ENCODE measurements around the gene CRYL1. TPM values are rescaled to one million over a fixed set of nuclear protein-coding genes. Genes with fewer than 3 reads are reported as not detected.

Gene CRYL1
- total and polyA plus RNA-seq, 2 of the 8 experiments (the other 6 are each of a cell fraction or from before 2014, with no cell fraction given): 1.9 to 6.4 TPM

DNA sequence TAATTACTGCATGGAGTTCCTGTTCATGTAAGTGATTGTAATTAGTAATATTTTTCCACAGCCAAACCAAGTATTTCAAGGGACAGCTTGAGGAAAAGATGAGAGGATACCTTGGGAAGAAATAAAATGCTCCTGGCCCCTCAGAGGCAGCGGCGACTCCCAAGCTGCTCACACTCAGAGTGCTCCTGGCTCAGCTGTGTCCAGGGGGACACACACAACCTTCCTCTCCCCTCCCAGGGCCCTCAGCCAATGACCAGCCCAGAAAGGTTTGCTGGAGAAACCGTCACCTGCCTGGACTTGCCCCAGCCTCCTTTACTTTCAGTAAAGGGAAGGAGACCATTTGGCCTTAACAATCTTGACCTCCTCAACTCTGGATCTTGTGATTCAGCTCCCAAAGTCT lies 51.1 kb downstream of the CRYL1 start:
- no peak overlapping the region for H3K4me2 ChIP-seq (ENCODE audit: insufficient read depth in 1 of 2, low read depth in 2 of 2, low read length in 2 of 2)
- H4K8ac ChIP-seq (ENCODE audit: extremely low read depth, insufficient read depth, low read length): no peak overlapping the region
- no peaks in the 10 kb centered on the region for H3K79me1 ChIP-seq (ENCODE audit: low read depth, low read length)
- no peak overlapping the region for H2BK5ac ChIP-seq (ENCODE audit: low read depth, low read length)
- peaks cover 0 to 5% (median under 1%) of the 10 kb centered on the region in 4 experiments; a peak in 2 of 7 replicates for H3K4me1 ChIP-seq (replicated peaks in 1 of 4; ENCODE audit: control insufficient read depth in 3 of 4, insufficient read depth in 4 of 4, low read length in 3 of 4)
- H3K9ac ChIP-seq (replicated peaks in 1 of 4; ENCODE audit: extremely low read depth in 1 of 4, low read depth in 3 of 4, low read length in 3 of 4): no peak overlapping the region
- H3K14ac ChIP-seq (ENCODE audit: insufficient read length): no peak overlapping the region
- H4K91ac ChIP-seq (replicated peaks; ENCODE audit: insufficient read length, low read length): no peak overlapping the region
- DNase-seq (ENCODE audit: low read depth in 1 of 2, low spot score in 2 of 2) (no peak), FAIRE-seq (no peak)
- no peak overlapping the region for H3K4me3 ChIP-seq (ENCODE audit: extremely low read depth in 1 of 4, insufficient read depth in 2 of 4, low read depth in 3 of 4, low read length in 4 of 4)
- H3K56ac ChIP-seq (replicated peaks; ENCODE audit: insufficient read length, low read depth, low read length): no peak overlapping the region
- no peaks in the 10 kb centered on the region for H3K36me3 ChIP-seq (ENCODE audit: control insufficient read depth in 2 of 4, insufficient read depth in 4 of 4, low read length in 3 of 4)
- no peak overlapping the region for H2BK15ac ChIP-seq (ENCODE audit: low read length)
- 0 out of 2 replicates have a peak overlapping the region, but pooled peaks have one; percentile 39 for H2BK12ac ChIP-seq (ENCODE audit: low read depth, low read length)
- H2AFZ ChIP-seq (ENCODE audit: low read length): no peak overlapping the region
- H3K23me2 ChIP-seq (ENCODE audit: low read depth, low read length): no peaks in the 10 kb centered on the region
- CTCF ChIA-PET (ENCODE audit: partially characterized antibody): interaction anchor here (0.9 to 1.0 kb wide), 2 partner anchors 87 to 277 kb away, joined by 3 read pairs; no protein-coding TSS in a partner anchor
- WGBS, 2 experiments (ENCODE audit: extremely low coverage in 1 of 2, insufficient coverage in 1 of 2, insufficient read length in 1 of 2, insufficient replicate concordance in 2 of 2, low coverage in 1 of 2, low lambda C conversion rate in 2 of 2, missing lambda C conversion rate in 1 of 2): 92% methylated on average over 3 of the region's 3 CpGs; no CpG with 5 or more reads in 1 of the 2 experiments
- no peak overlapping the region for H2BK120ac ChIP-seq (replicated peaks; ENCODE audit: low read depth, low read length)
- POLR2A ChIA-PET (ENCODE audit: partially characterized antibody): no interaction called here
- H2BK20ac ChIP-seq (ENCODE audit: low read length): no peak overlapping the region
- no peak overlapping the region for H3K18ac ChIP-seq (ENCODE audit: extremely low read depth, low read length)
- H3K27ac ChIP-seq (ENCODE audit: low read depth, low read length): no peak overlapping the region
- H3K4ac ChIP-seq (replicated peaks; ENCODE audit: insufficient read length, low read depth, low read length): no peak overlapping the region
- H3K23ac ChIP-seq (ENCODE audit: insufficient read length): no peak overlapping the region
- no peaks in the 10 kb centered on the region for H3K79me2 ChIP-seq (ENCODE audit: control insufficient read depth in 1 of 2, insufficient read depth in 2 of 2, low read length in 2 of 2)
- H4K20me1 ChIP-seq (replicated peaks in 1 of 2; ENCODE audit: control insufficient read depth in 1 of 2, insufficient read depth in 2 of 2, low read length in 2 of 2): no peaks in the 10 kb centered on the region
- no peak overlapping the region for H2AK5ac ChIP-seq (ENCODE audit: low read depth, low read length)
- no peaks in the 10 kb centered on the region; a peak in 1 of 4 replicates for H3K9me3 ChIP-seq (ENCODE audit: insufficient read depth in 2 of 2, low read depth in 1 of 2, low read length in 1 of 2)
- peak overlapping the region; percentile 21 for H4K5ac ChIP-seq (ENCODE audit: insufficient read length, low read depth, low read length)
- no peaks in the 10 kb centered on the region for H3K27me3 ChIP-seq (replicated peaks in 1 of 4; ENCODE audit: control insufficient read depth in 3 of 4, extremely low read depth in 1 of 4, insufficient read depth in 3 of 4, low read length in 3 of 4)
- no peak for TF ChIP-seq EGR1 (IDR thresholded peaks at IDR 0.05; ENCODE audit: borderline replicate concordance, low read depth, low read length)
- no peak for TF ChIP-seq POU5F1 (IDR thresholded peaks at IDR 0.05; ENCODE audit: low read depth, low read length)
- no peak for TF ChIP-seq NRF1 (IDR thresholded peaks at IDR 0.05; ENCODE audit: low read depth, low read length)
- no peak for TF ChIP-seq GTF2F1 (IDR thresholded peaks at IDR 0.05; ENCODE audit: borderline replicate concordance, low read depth, low read length)
- no peak for TF ChIP-seq CREB1 (IDR thresholded peaks at IDR 0.05)
- TF ChIP-seq ZNF274 (IDR thresholded peaks at IDR 0.05; ENCODE audit: borderline replicate concordance, extremely low read depth, low read length): no peak
- TF ChIP-seq MAX (IDR thresholded peaks at IDR 0.05): no peak
- TF ChIP-seq SUZ12 (IDR thresholded peaks at IDR 0.05; ENCODE audit: low read length): no peak
- TF ChIP-seq RBBP5 (IDR thresholded peaks at IDR 0.05; ENCODE audit: borderline replicate concordance, low read depth, low read length): no peak
- no peak for TF ChIP-seq SAP30 (IDR thresholded peaks at IDR 0.05; ENCODE audit: insufficient read depth, insufficient replicate concordance, low read length)
- no peak for TF ChIP-seq JUN (IDR thresholded peaks at IDR 0.05; ENCODE audit: low read depth, low read length)
- no peak for TF ChIP-seq EZH2 (IDR thresholded peaks at IDR 0.05; ENCODE audit: low read depth, low read length, severe bottlenecking)
- no peak for TF ChIP-seq HDAC6 (IDR thresholded peaks at IDR 0.05; ENCODE audit: low read depth, low read length)
- no peak for TF ChIP-seq FOSL1 (IDR thresholded peaks at IDR 0.05; ENCODE audit: insufficient read depth, low read depth, low read length)
